ENCODE results near the gene RAD23B. TPM values are rescaled to one million over a fixed set of nuclear protein-coding genes. Genes with fewer than 3 reads are reported as not detected.

RAD23B gene
- total RNA-seq, 2 donors from 2014 or later = 58.3 to 85.6 TPM

DNA sequence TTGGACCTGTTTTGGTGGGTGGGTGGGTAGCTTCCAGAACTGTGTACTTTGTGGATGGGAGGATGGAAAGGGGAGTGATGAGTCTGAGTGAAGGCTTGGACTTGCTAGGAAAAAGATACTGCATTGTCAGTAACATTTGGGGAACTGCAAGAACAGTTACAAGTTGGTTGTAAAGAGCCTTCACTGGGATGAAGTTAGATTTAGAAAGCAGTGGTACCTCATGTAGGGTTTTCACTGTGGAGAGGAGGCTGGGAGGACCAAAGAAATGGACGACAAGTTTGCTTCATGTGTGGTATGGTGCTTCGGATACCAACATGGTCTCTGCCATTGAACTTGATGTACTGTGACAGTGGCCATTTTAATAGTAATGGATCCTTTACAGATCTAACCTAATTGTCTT, 50.3 kb downstream of the RAD23B start:
- Histone ChIP-seq H3K36me3 (peaks cover 58% of the 10 kb centered on the region), H3K4me3 (no peak overlapping the region), H3K27ac (no peak overlapping the region), H3K27me3 (no peaks in the 10 kb centered on the region), H3K9me3 (no peaks in the 10 kb centered on the region), H3K4me1 (peaks cover 0 to 17% of the 10 kb centered on the region in 2 donors)
- no peak for DNase-seq (ENCODE audit: low spot score)
- TF ChIP-seq, protein P1, sequence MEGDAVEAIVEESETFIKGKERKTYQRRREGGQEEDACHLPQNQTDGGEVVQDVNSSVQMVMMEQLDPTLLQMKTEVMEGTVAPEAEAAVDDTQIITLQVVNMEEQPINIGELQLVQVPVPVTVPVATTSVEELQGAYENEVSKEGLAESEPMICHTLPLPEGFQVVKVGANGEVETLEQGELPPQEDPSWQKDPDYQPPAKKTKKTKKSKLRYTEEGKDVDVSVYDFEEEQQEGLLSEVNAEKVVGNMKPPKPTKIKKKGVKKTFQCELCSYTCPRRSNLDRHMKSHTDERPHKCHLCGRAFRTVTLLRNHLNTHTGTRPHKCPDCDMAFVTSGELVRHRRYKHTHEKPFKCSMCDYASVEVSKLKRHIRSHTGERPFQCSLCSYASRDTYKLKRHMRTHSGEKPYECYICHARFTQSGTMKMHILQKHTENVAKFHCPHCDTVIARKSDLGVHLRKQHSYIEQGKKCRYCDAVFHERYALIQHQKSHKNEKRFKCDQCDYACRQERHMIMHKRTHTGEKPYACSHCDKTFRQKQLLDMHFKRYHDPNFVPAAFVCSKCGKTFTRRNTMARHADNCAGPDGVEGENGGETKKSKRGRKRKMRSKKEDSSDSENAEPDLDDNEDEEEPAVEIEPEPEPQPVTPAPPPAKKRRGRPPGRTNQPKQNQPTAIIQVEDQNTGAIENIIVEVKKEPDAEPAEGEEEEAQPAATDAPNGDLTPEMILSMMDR (IDR thresholded peaks at IDR 0.05) = no peak

DNA sequence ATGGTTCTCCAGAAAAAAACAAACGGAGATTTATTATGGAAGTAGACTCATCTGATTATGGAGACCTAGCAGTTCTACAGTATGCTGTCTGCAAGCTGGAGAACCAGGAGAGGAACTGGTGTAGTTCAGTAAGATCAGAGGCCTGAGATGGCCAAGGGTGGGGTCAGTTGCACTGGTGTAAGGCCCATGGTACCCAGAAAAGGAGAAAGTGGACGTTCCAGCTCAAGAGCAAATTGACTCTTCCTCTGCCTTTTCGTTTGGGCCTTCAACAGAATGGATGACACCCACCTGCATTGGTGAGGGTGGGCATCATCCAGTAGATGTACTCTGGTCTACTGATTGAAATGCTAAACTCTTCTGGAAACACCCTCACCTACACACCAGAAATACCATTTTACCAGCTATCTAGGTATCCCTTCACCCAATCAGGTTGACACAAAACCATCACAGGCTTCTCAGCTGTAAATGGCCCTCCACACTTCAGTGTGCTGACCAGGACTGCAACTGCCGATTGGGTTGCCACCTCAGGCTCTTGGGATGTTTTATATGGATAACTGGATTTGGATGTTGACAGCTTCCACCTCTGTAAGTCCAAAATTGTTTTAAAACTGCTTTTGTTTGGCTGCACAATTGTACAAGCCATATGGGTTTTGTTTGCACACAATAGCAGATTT, 51.2 kb downstream of the RAD23B start:
- no peak for DNase-seq (ENCODE audit: low spot score)
- Histone ChIP-seq H3K27me3 (no peaks in the 10 kb centered on the region), H3K4me3 (no peak overlapping the region), H3K9me3 (no peaks in the 10 kb centered on the region), H3K4me1 (peaks cover 0 to 26% of the 10 kb centered on the region in 2 donors), H3K27ac (no peak overlapping the region), H3K36me3 (peaks cover 53% of the 10 kb centered on the region)
- TF ChIP-seq, protein P1 (IDR thresholded peaks at IDR 0.05) = no peak

GRCh38 chr9:107335331-107335730, 52.3 kb downstream of the RAD23B start:
- peaks cover 43% of the 10 kb centered on the region for H3K36me3 ChIP-seq
- H3K27me3 ChIP-seq = no peaks in the 10 kb centered on the region
- H3K4me3 ChIP-seq = no peak overlapping the region
- DNase-seq (ENCODE audit: low spot score) = no peak
- TF ChIP-seq, protein P1 (IDR thresholded peaks at IDR 0.05) = no peak
- H3K9me3 ChIP-seq = no peaks in the 10 kb centered on the region
- H3K4me1 ChIP-seq = peaks cover 0 to 26% of the 10 kb centered on the region in 2 donors
- H3K27ac ChIP-seq = no peak overlapping the region

DNA sequence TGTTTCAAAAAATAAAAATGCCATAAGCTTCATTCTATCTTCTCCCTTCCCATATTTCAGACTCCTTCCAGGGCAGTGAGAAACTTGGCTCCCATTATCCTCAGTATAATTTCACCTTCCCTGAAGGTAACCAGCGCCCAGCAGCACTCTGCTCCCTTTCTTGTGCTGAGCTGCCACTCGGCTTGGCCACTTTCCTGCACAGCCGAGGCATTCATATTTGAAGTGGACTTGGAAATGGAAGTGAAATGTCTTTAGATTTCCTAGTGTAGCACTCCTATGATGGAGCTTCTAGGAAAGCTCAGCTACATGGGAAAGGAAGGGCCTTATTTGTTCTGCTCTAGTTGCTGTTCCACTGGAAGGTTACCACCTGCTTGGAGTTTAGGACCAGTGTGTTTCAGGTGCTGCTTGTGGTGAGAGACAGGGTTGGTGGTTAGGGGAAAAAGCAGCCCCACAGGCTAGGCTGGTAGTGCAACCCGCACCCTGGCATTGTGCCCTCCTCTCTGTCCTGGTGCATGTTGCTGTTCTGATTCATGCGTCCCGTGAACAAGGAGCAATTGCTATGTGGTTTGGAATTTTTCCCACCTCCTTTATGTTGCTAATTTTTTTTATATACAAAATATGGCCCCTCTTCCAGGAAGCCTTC, 53.8 kb downstream of the RAD23B start:
- Histone ChIP-seq H3K36me3 (peaks cover 30% of the 10 kb centered on the region), H3K27me3 (no peaks in the 10 kb centered on the region), H3K4me1 (peaks cover 0 to 26% of the 10 kb centered on the region in 2 donors), H3K4me3 (no peak overlapping the region), H3K9me3 (no peaks in the 10 kb centered on the region), H3K27ac (no peak overlapping the region)
- TF ChIP-seq, protein P1 (IDR thresholded peaks at IDR 0.05) = no peak
- no peak for DNase-seq (ENCODE audit: low spot score)

GRCh38 chr9:107337676-107338590, 54.9 kb downstream of the RAD23B start:
- H3K27ac ChIP-seq = no peak overlapping the region
- TF ChIP-seq, protein P1 (IDR thresholded peaks at IDR 0.05) = no peak

More at GRCh38 chr9:107337676-107338590, 54.9 kb downstream of the RAD23B start:
- Histone ChIP-seq H3K4me3 (no peak overlapping the region), H3K27me3 (no peaks in the 10 kb centered on the region), H3K36me3 (peaks cover 20% of the 10 kb centered on the region), H3K9me3 (no peaks in the 10 kb centered on the region), H3K4me1 (peaks cover 0 to 26% of the 10 kb centered on the region in 2 donors)
- DNase-seq (ENCODE audit: low spot score) = no peak

Measured in right atrium auricular region (tissue), 2 donors.